Measurements from ENCODE around the gene SVOP.

DNA sequence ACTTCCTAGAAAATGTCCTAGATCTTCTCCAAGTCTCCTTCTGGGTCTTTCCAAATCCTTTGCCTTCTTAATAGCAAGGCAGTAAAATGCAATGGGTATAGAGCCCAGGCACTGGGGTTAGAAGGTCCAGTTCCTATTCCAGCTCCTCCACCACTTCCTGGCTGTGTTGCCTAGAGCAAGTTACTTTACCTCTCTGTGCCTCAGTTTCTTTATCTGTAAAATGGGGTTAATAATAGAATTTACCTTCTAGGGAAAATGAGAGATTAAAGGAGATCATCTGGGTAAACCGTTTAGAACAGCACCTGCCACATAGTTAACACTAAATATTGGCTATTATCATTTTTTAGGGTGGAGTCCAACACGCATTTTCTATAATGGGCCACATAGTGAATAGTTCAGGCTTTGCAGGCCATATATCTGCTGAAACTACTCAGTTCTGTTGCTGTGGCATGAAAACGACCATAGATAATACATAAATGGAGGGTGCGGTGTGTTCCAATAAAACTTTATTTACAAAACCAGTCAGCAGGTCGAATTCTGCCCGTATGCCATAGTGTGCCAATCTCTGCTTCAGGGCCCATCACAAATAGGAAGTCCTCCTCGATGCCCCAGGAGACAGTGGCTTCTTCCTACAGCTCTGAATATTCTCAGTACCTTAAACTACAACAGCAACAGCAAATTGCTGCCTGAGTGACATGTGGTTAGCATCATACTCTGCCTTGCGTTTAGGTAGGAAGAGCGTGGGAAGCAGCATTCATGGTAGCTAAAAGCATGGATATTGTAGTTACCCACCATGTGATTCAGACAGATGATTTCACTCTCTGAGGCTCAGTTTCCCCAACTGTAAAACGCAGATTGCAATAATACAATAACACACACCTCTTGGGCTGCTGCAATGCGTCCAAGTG, 60.9 kb downstream of the SVOP start:
- TF ChIP-seq EZH2 (IDR thresholded peaks at IDR 0.05; ENCODE audit: low read length, missing control alignments), result no peak
- TF ChIP-seq CTCF (conservative IDR thresholded peaks at IDR 0.05 in 1 of 2, IDR thresholded peaks at IDR 0.05 in 1 of 2; ENCODE audit: low read depth in 1 of 2, low read length in 2 of 2), result no peak
